HEK293 (cell line): ENCODE data around the gene PVRIG.

Experiments used
- CTCF ChIA-PET: fragments of 350-600 bp; formaldehyde crosslinking; extraction: SDS; loops from one replicate; lab custom pipeline; 2021; ENCODE audit warnings: antibody characterized with exemption; lab: Yijun Ruan, JAX
- POLR2A ChIA-PET: fragments of 300-600 bp; formaldehyde crosslinking; extraction: SDS; loops from one replicate; lab custom pipeline; 2020; ENCODE audit warnings: antibody characterized with exemption, inconsistent platforms; lab: Yijun Ruan, JAX
- H3K27ac ChIP-seq: fragments of 200-500 bp; sonication (Bioruptor generic); 2 replicates; pipeline ENCODE4 v1.5.1; 2014; ENCODE audit warnings: low read depth, low read length, control low read depth, inconsistent platforms; ENCODE audit errors: extremely low read depth
- H3K36me3 ChIP-seq, 2 experiments: fragments of 200-500 bp in 1 of 2; sonication (Bioruptor generic) in 1 of 2; 1 replicate in 1 of 2; 2 replicates in 1 of 2; pipeline ENCODE4 v1.5.1; 2014 to 2017; ENCODE audit warnings: inconsistent platforms in 2 of 2, low read length in 2 of 2; ENCODE audit not compliant: control insufficient read depth in 2 of 2, insufficient read depth in 1 of 2
- H3K4me1 ChIP-seq: fragments of 200-500 bp; sonication (Bioruptor generic); 2 replicates; pipeline ENCODE4 v1.5.1; 2014; ENCODE audit warnings: mild to moderate bottlenecking, low read length, inconsistent platforms; ENCODE audit not compliant: control insufficient read depth, insufficient read depth
- H3K4me3 ChIP-seq: 2 replicates; pipeline ENCODE4 v1.5.1; 2011; ENCODE audit warnings: low read depth, mild to moderate bottlenecking, control low read depth, low read length, moderate library complexity
- H3K9me3 ChIP-seq: fragments of 200-500 bp; sonication (Bioruptor generic); 2 replicates; pipeline ENCODE4 v1.5.1; 2014; ENCODE audit warnings: low read depth, low read length, inconsistent platforms; ENCODE audit not compliant: control insufficient read depth, insufficient read depth
- EGR2 ChIP-seq: fragments of 450-650 bp; formaldehyde crosslinking; IDR thresholded peaks from 2 replicates; pipeline ENCODE4 v1.5.1; 2016; ENCODE audit warnings: low read depth, missing biosample characterization, missing genetic modification characterization
- KLF8 ChIP-seq: fragments of 450-650 bp; formaldehyde crosslinking; IDR thresholded peaks from 2 replicates; pipeline ENCODE4 v1.5.1; 2016; ENCODE audit warnings: missing biosample characterization, missing genetic modification characterization
- ZBTB20 ChIP-seq: fragments of 450-650 bp; formaldehyde crosslinking; IDR thresholded peaks from 2 replicates; pipeline ENCODE4 v1.5.1; 2016; ENCODE audit warnings: missing biosample characterization, missing genetic modification characterization
- ZFHX2 ChIP-seq: fragments of 450-650 bp; formaldehyde crosslinking; conservative IDR thresholded peaks from 2 replicates; pipeline ENCODE4 v1.5.1; 2016; ENCODE audit warnings: missing biosample characterization, missing genetic modification characterization
- ZNF132 ChIP-seq: fragments of 450-650 bp; formaldehyde crosslinking; IDR thresholded peaks from 2 replicates; pipeline ENCODE4 v1.5.1; 2017; ENCODE audit warnings: missing biosample characterization, missing genetic modification characterization, borderline replicate concordance
- ZNF148 ChIP-seq: fragments of 450-650 bp; formaldehyde crosslinking; IDR thresholded peaks from 2 replicates; pipeline ENCODE4 v1.5.0; 2017; ENCODE audit warnings: missing biosample characterization, missing genetic modification characterization, borderline replicate concordance
- ZNF366 ChIP-seq: fragments of 450-650 bp; formaldehyde crosslinking; conservative IDR thresholded peaks from 2 replicates; pipeline ENCODE4 v1.5.1; 2016; ENCODE audit warnings: missing biosample characterization, missing genetic modification characterization
- ZNF37A ChIP-seq: fragments of 450-650 bp; IDR thresholded peaks from 2 replicates; pipeline ENCODE4 v1.5.1; 2018; ENCODE audit warnings: missing biosample characterization, missing genetic modification characterization
- ZNF48 ChIP-seq: fragments of 450-650 bp; formaldehyde crosslinking; IDR thresholded peaks from 2 replicates; pipeline ENCODE4 v1.5.1; 2016; ENCODE audit warnings: missing biosample characterization, missing genetic modification characterization
- ZNF488 ChIP-seq: fragments of 450-650 bp; formaldehyde crosslinking; IDR thresholded peaks from 2 replicates; pipeline ENCODE4 v1.5.1; 2016; ENCODE audit warnings: missing biosample characterization, missing genetic modification characterization
- ZNF521 ChIP-seq: fragments of 450-650 bp; formaldehyde crosslinking; IDR thresholded peaks from 2 replicates; pipeline ENCODE4 v1.5.1; 2017; ENCODE audit warnings: missing biosample characterization, mild to moderate bottlenecking, missing genetic modification characterization
- ZNF529 ChIP-seq: fragments of 450-650 bp; formaldehyde crosslinking; IDR thresholded peaks from 2 replicates; pipeline ENCODE4 v1.5.1; 2017; ENCODE audit warnings: missing genetic modification characterization, missing biosample characterization; ENCODE audit not compliant: insufficient replicate concordance
- ZNF596 ChIP-seq: fragments of 450-650 bp; IDR thresholded peaks from 2 replicates; pipeline ENCODE4 v1.5.0; 2018; ENCODE audit warnings: missing biosample characterization, mild to moderate bottlenecking, missing genetic modification characterization, moderate library complexity
- ZNF621 ChIP-seq: fragments of 450-650 bp; formaldehyde crosslinking; IDR thresholded peaks from 2 replicates; pipeline ENCODE4 v1.5.1; 2017; ENCODE audit warnings: missing biosample characterization, missing genetic modification characterization
- ZNF624 ChIP-seq: fragments of 450-650 bp; formaldehyde crosslinking; IDR thresholded peaks from 2 replicates; pipeline ENCODE4 v1.5.1; 2017; ENCODE audit warnings: missing biosample characterization, missing genetic modification characterization
- ZNF660 ChIP-seq: fragments of 450-650 bp; IDR thresholded peaks from 2 replicates; pipeline ENCODE4 v1.5.1; 2018; ENCODE audit warnings: missing biosample characterization, mild to moderate bottlenecking, missing genetic modification characterization
- ZNF677 ChIP-seq: fragments of 450-650 bp; IDR thresholded peaks from 2 replicates; pipeline ENCODE4 v1.5.0; 2018; ENCODE audit warnings: missing biosample characterization, mild to moderate bottlenecking, missing genetic modification characterization, moderate library complexity
- TF ChIP-seq, protein P1 (sequence below): fragments of 450-650 bp; formaldehyde crosslinking; IDR thresholded peaks from 2 replicates; pipeline ENCODE4 v1.5.1; 2017; ENCODE audit warnings: missing biosample characterization, missing genetic modification characterization

The PVRIG gene

DNA sequence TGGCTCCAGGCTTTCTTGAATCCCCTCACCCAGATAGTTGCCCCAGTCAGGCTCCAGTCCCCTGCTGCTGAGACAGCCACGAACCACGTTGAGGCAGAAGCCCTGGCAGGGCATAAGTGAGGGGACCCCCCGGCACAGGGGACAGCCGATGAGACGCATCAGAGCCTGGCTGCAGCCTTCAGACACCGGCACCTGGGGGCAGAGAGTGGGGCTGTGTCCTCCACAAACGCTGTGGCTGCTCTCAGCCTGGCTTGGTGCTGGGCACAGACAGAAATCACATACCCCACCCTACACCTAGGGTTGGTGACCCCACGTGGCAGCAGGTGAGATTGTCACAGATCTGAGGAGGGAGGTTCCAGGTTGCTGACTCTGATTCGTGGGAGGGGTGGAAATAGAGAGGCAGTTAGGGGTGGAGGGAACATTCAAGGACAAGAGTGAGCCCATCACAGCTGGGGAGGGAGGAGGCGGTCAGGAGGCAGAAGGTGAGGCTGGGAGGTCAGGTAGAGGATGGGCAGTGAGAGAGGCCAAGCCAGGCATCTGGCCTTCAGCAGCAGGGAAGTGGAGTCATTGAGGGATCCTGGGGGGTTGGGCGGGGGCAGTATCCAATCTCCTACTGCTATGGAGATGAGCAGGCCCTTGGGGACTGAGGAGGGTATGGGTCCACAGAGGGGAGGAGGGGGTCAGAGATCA lies 45.8 kb upstream of the PVRIG start:
- Histone ChIP-seq H3K4me1 (no peaks in the 10 kb centered on the region), H3K27ac (no peak overlapping the region), H3K4me3 (no peak overlapping the region), H3K36me3 (no peaks in the 10 kb centered on the region), H3K9me3 (no peaks in the 10 kb centered on the region)
- ChIA-PET POLR2A (no interaction called here), CTCF (interaction anchor here (0.6 kb wide), 1 partner anchor 996 kb away, joined by 4 read pairs; no protein-coding TSS in a partner anchor)
- TF ChIP-seq ZNF624 (tag by site-specific recombination): no peak
- 0 out of 2 replicates have a peak, but pooled peaks have one; percentile 4 for TF ChIP-seq ZNF366 (tag by site-specific recombination)
- TF ChIP-seq ZFHX2 (tag by site-specific recombination): 0 out of 2 replicates have a peak, but pooled peaks have one; percentile 17
- peak; percentile 37; the same call in 1 of the 2 replicates for TF ChIP-seq EGR2 (tag by site-specific recombination)
- TF ChIP-seq, protein P1, sequence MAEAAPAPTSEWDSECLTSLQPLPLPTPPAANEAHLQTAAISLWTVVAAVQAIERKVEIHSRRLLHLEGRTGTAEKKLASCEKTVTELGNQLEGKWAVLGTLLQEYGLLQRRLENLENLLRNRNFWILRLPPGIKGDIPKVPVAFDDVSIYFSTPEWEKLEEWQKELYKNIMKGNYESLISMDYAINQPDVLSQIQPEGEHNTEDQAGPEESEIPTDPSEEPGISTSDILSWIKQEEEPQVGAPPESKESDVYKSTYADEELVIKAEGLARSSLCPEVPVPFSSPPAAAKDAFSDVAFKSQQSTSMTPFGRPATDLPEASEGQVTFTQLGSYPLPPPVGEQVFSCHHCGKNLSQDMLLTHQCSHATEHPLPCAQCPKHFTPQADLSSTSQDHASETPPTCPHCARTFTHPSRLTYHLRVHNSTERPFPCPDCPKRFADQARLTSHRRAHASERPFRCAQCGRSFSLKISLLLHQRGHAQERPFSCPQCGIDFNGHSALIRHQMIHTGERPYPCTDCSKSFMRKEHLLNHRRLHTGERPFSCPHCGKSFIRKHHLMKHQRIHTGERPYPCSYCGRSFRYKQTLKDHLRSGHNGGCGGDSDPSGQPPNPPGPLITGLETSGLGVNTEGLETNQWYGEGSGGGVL (tag by site-specific recombination): 0 out of 2 replicates have a peak, but pooled peaks have one; percentile 17

DNA sequence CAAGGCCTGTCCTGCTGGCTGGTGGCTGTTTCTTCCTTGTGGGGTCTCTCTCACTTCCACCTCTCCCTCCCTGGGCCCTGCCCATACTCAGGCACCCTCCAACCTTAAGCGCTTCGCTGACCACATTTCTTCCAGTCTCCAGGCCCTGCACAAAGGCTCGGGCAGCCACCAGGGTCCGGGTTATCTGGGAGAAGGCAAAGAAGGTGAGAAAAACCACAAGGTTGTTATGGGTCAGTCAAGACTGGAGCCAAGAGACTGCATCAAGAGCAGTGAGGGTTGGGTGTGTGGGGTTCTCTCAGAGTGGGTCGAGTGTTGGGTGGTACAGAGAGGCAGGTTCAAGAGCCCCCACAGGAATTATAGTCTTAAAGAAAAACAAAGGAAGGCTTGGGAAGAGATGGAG lies 45.2 kb upstream of the PVRIG start:
- TF ChIP-seq ZNF148 (tag by site-specific recombination): no peak
- no peak for TF ChIP-seq ZNF529 (tag by site-specific recombination)
- TF ChIP-seq KLF8 (tag by site-specific recombination): no peak
- TF ChIP-seq ZNF660 (tag by site-specific recombination): no peak
- no peak for TF ChIP-seq EGR2 (tag by site-specific recombination)
- TF ChIP-seq ZNF132: no peak
- TF ChIP-seq ZBTB20 (tag by site-specific recombination): no peak
- no peak for TF ChIP-seq ZNF677
- no peak for TF ChIP-seq ZNF521 (tag by site-specific recombination)
- no peak for TF ChIP-seq ZNF366 (tag by site-specific recombination)
- no peak for TF ChIP-seq ZNF621 (tag by site-specific recombination)
- no peak for TF ChIP-seq ZNF488
- no peak for TF ChIP-seq ZNF48 (tag by site-specific recombination)
- TF ChIP-seq ZNF596 (tag by site-specific recombination): no peak
- no peak for TF ChIP-seq ZNF37A (tag by site-specific recombination)
- Histone ChIP-seq H3K4me1 (no peaks in the 10 kb centered on the region), H3K36me3 (no peaks in the 10 kb centered on the region), H3K4me3 (no peak overlapping the region), H3K9me3 (no peaks in the 10 kb centered on the region), H3K27ac (no peak overlapping the region)
- ChIA-PET POLR2A (no interaction called here), CTCF (no interaction called here)
